Testis (tissue), 3 donors: Measurements from ENCODE around the gene KIF6. TPM values are rescaled to one million over a fixed set of nuclear protein-coding genes. Genes with fewer than 3 reads are reported as not detected.

ENCODE experiments used
- DNase-seq: peaks from one replicate; pipeline ENCODE4 v3.0.0-alpha.2; 2019
- H3K27ac ChIP-seq, 2 donors: fragments of 200-600 bp; sonication (generic); one replicate each; pipeline ENCODE4 v1.5.1; 2019
- H3K27me3 ChIP-seq: fragments of 200-600 bp; sonication (generic); one replicate; pipeline ENCODE4 v1.5.1; 2019
- H3K36me3 ChIP-seq: fragments of 200-600 bp; sonication (generic); one replicate; pipeline ENCODE4 v1.5.1; 2017; ENCODE audit warnings: low read depth; ENCODE audit errors: missing control alignments
- H3K4me1 ChIP-seq: fragments of 200-600 bp; sonication (generic); one replicate; pipeline ENCODE4 v1.5.1; 2019
- H3K4me3 ChIP-seq, 2 donors: fragments of 200-600 bp; sonication (generic); one replicate each; pipeline ENCODE4 v1.5.1; 2017 to 2019
- H3K9me3 ChIP-seq: fragments of 200-600 bp; sonication (generic); one replicate; pipeline ENCODE4 v1.5.1; 2017
- CTCF ChIP-seq, 3 experiments: fragments of 450-650 bp in 2 of 3; fragments of 200-600 bp in 1 of 3; sonication (generic) in 1 of 3; IDR thresholded peaks; one replicate each; pipeline ENCODE4 v1.5.1; 2016 to 2019; ENCODE audit warnings: antibody characterized with exemption in 3 of 3, mild to moderate bottlenecking in 2 of 3, moderate library complexity in 1 of 3
- POLR2A ChIP-seq: fragments of 450-650 bp; IDR thresholded peaks from one replicate; pipeline ENCODE4 v1.6.1; 2017; ENCODE audit warnings: antibody characterized with exemption, mild to moderate bottlenecking, moderate library complexity
- WGBS, 2 donors: methylation state at CpG; one replicate each; pipeline ENCODE4 v1.1.5; 2018; 5-methylcytosine and 5-hydroxymethylcytosine counted together
- intact Hi-C: fragments of 100-400 bp; cut with DNase I; formaldehyde crosslinking; loops from one replicate; pipeline ENCODE4 v1.15.1; 2023; ENCODE audit warnings: low total_unique reads
- polyA plus RNA-seq: library from polyadenylated mRNA; stranded (reverse); fragments of 350-450 nt; fragmentation: Illumina TruSeq; extraction: RNeasy Lipid Tissue Mini Kit (QIAGEN cat#74804); gene quantifications from one replicate; pipeline ENCODE4 v1.2.3, GENCODE V29; 2014; ENCODE audit warnings: low read depth, low replicate concordance; ENCODE audit not compliant: insufficient read depth
- total RNA-seq, 2 donors: library from RNA; depleted of rRNA; stranded (reverse); fragments of >200 nt; gene quantifications; one replicate each; pipeline ENCODE4 v1.2.3, GENCODE V29; 2016

The KIF6 gene
- total and polyA plus RNA-seq, 3 donors from 2014 or later = 4.2 to 12.0 (median 6.3) TPM

DNA sequence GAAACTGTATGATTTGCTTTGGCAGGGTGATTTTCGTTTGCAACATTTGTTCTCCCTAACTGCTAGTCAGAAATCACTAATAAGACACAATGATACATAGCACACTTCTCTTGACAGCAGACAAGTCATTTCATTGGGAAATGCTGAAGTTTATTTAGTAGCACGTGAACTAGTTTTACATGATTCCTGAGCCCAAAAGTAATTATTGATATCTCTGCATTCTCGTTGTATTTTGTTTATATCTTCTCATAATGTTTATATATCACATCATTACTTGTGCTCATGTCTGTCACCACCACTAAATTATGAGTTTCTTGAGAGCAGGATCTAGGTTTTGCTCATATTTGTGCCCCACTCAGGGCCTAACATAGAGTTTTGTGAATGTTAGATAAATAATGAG, 151.7 kb downstream of the KIF6 start:
- intact Hi-C loops = no loop called here
- H3K9me3 ChIP-seq = no peaks in the 10 kb centered on the region
- H3K27me3 ChIP-seq = no peaks in the 10 kb centered on the region
- H3K36me3 ChIP-seq = no peaks in the 10 kb centered on the region
- H3K27ac ChIP-seq = no peak overlapping the region
- no peak for TF ChIP-seq POLR2A
- TF ChIP-seq CTCF (IDR thresholded peaks at IDR 0.05) = no peak
- H3K4me1 ChIP-seq = no peaks in the 10 kb centered on the region
- WGBS, 2 donors = 60 to 62% methylated on average over 3 of the region's 3 CpGs
- no peak overlapping the region for H3K4me3 ChIP-seq
- DNase-seq = no peak

- H3K4me3 ChIP-seq = no peak overlapping the region
- 80 to 86% methylated on average over 3 of the region's 3 CpGs for WGBS, 2 donors
- intact Hi-C loops = no loop called here
Measured at GRCh38 chr6:39572661-39573340, 152.4 kb downstream of the KIF6 start.

GRCh38 chr6:39568896-39569295, 156.3 kb downstream of the KIF6 start:
- H3K27me3 ChIP-seq = no peaks in the 10 kb centered on the region
- no peak overlapping the region for H3K4me3 ChIP-seq
- intact Hi-C loops = no loop called here
- no peaks in the 10 kb centered on the region for H3K9me3 ChIP-seq
- no peaks in the 10 kb centered on the region for H3K36me3 ChIP-seq
- no peak overlapping the region for H3K27ac ChIP-seq
- no peak for DNase-seq
- no peaks in the 10 kb centered on the region for H3K4me1 ChIP-seq
- TF ChIP-seq CTCF (IDR thresholded peaks at IDR 0.05) (no peak), POLR2A (no peak)
- WGBS, 2 donors = 73 to 79% methylated on average over 1 of the region's 1 CpG

More at GRCh38 chr6:39572661-39573340, 152.4 kb downstream of the KIF6 start:
- no peaks in the 10 kb centered on the region for H3K27me3 ChIP-seq
- no peak for DNase-seq
- TF ChIP-seq CTCF (IDR thresholded peaks at IDR 0.05) = no peak
- TF ChIP-seq POLR2A = no peak
- H3K9me3 ChIP-seq = no peaks in the 10 kb centered on the region
- no peaks in the 10 kb centered on the region for H3K4me1 ChIP-seq
- H3K36me3 ChIP-seq = no peaks in the 10 kb centered on the region
- no peak overlapping the region for H3K27ac ChIP-seq

DNA sequence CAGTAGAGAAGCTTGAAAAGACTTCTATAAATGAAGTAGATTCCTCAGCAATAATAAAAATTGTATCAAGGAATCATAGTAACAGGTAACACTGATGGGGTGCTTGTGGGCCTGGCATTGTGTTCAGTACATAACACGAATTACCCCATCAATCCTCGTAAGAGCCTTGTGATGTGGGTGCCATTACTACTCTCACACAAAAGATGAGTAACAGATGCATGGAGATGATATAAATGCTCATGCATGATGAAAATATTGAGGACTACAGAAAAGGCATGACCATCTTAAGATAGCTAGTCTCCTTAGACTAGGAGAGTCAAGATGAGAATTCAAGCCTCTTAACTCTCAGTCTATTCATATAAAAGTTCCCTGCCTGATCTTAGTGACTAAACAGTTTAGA, 158.1 kb downstream of the KIF6 start:
- no peak overlapping the region for H3K4me3 ChIP-seq
- DNase-seq = no peak
- intact Hi-C loops = no loop called here
- no peak for TF ChIP-seq CTCF (IDR thresholded peaks at IDR 0.05)
- TF ChIP-seq POLR2A = no peak
- no peaks in the 10 kb centered on the region for H3K4me1 ChIP-seq
- H3K27me3 ChIP-seq = no peaks in the 10 kb centered on the region
- no peaks in the 10 kb centered on the region for H3K36me3 ChIP-seq
- H3K9me3 ChIP-seq = no peaks in the 10 kb centered on the region
- H3K27ac ChIP-seq = no peak overlapping the region
- 90 to 96% methylated on average over 2 of the region's 2 CpGs for WGBS, 2 donors

- H3K4me1 ChIP-seq = no peaks in the 10 kb centered on the region
- TF ChIP-seq CTCF (IDR thresholded peaks at IDR 0.05) = no peak
- TF ChIP-seq POLR2A = no peak
- H3K36me3 ChIP-seq = no peaks in the 10 kb centered on the region
- intact Hi-C loops = no loop called here
- H3K27me3 ChIP-seq = no peaks in the 10 kb centered on the region
- H3K4me3 ChIP-seq = no peak overlapping the region
- DNase-seq = no peak
- H3K27ac ChIP-seq = no peak overlapping the region
- no peaks in the 10 kb centered on the region for H3K9me3 ChIP-seq
Measured at GRCh38 chr6:39566456-39566855, 158.8 kb downstream of the KIF6 start.
